ENCODE results near the gene SKAP2. TPM values are rescaled to one million over a fixed set of nuclear protein-coding genes. Genes with fewer than 3 reads are reported as not detected.

The SKAP2 gene
- total RNA-seq, 1 experiment from 2014 or later = 3.2 TPM

DNA sequence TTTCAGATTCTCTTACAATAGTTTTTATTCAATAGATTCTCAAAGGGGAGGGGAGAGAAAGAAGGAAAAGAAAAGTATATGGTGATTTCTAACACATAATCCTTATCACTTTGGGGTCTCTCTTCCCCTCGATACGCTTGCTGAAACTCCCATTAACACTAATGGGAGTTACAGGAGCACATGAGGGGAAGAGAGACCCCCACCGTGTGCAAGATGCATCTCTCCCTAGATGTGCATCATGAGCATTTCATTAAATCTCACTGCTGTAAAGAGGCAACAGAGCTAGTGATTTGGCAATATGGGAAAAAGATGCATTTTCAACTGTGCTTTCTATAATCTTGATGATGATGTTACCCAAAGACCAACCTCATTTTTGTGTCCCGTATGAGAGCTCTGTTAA, 177.4 kb downstream of the SKAP2 start:
- no peaks in the 10 kb centered on the region for H3K9me3 ChIP-seq (ENCODE audit: control insufficient read depth, low read depth, low read length)
- H3K4me1 Mint-ChIP-seq = peaks cover 12% of the 10 kb centered on the region in 2 experiments
- H3K27me3 Mint-ChIP-seq (ENCODE audit: low read depth) = peaks cover 8% of the 10 kb centered on the region
- H4K5ac ChIP-seq (ENCODE audit: insufficient read length, low read depth, low read length) = no peak overlapping the region
- no peaks in the 10 kb centered on the region for H4K20me1 ChIP-seq (ENCODE audit: control insufficient read depth, insufficient read depth, insufficient read length)
- H3K27me3 ChIP-seq (ENCODE audit: insufficient read depth, low read length) = no peaks in the 10 kb centered on the region
- no CpG with 5 or more reads among the region's 4 CpGs for WGBS (ENCODE audit: extremely low coverage, insufficient read length, low lambda C conversion rate)
- no peak overlapping the region for H3K4me3 Mint-ChIP-seq
- H3T11ph ChIP-seq (ENCODE audit: low read length) = no peak overlapping the region
- no peak for DNase-seq
- no peaks in the 10 kb centered on the region for H3K79me1 ChIP-seq (ENCODE audit: insufficient read depth, low read depth, low read length, poor library complexity, severe bottlenecking)
- no peak overlapping the region for H3K27ac Mint-ChIP-seq
- H3K4me1 ChIP-seq (ENCODE audit: insufficient read depth, low read length) = no peaks in the 10 kb centered on the region
- H3K18ac ChIP-seq (ENCODE audit: insufficient read length, low read depth, low read length) = no peak overlapping the region
- H3K14ac ChIP-seq (ENCODE audit: insufficient read depth, low read length) = no peak overlapping the region
- no peak overlapping the region for H3K23ac ChIP-seq (ENCODE audit: insufficient read length, low read depth, low read length)
- H3K4ac ChIP-seq (ENCODE audit: low read depth, low read length) = no peak overlapping the region
- TF ChIP-seq, protein P1, sequence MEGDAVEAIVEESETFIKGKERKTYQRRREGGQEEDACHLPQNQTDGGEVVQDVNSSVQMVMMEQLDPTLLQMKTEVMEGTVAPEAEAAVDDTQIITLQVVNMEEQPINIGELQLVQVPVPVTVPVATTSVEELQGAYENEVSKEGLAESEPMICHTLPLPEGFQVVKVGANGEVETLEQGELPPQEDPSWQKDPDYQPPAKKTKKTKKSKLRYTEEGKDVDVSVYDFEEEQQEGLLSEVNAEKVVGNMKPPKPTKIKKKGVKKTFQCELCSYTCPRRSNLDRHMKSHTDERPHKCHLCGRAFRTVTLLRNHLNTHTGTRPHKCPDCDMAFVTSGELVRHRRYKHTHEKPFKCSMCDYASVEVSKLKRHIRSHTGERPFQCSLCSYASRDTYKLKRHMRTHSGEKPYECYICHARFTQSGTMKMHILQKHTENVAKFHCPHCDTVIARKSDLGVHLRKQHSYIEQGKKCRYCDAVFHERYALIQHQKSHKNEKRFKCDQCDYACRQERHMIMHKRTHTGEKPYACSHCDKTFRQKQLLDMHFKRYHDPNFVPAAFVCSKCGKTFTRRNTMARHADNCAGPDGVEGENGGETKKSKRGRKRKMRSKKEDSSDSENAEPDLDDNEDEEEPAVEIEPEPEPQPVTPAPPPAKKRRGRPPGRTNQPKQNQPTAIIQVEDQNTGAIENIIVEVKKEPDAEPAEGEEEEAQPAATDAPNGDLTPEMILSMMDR (conservative IDR thresholded peaks at IDR 0.05) = no peak
- no peak overlapping the region for H2BK12ac ChIP-seq (ENCODE audit: insufficient read length, low read depth, low read length)
- no peak overlapping the region for H3K9ac ChIP-seq (ENCODE audit: extremely low read depth, insufficient read length, low read length)
- H3K56ac ChIP-seq (ENCODE audit: insufficient read length, low read depth, low read length) = no peak overlapping the region
- H4K91ac ChIP-seq (ENCODE audit: insufficient read length, low read depth, low read length) = no peak overlapping the region
- H2AFZ ChIP-seq (ENCODE audit: low read length) = no peak overlapping the region
- H2BK20ac ChIP-seq (ENCODE audit: low read depth, low read length, poor library complexity, severe bottlenecking) = no peak overlapping the region
- H3K9me3 Mint-ChIP-seq = no peaks in the 10 kb centered on the region
- no peaks in the 10 kb centered on the region for H3K36me3 Mint-ChIP-seq (ENCODE audit: insufficient read depth in 1 of 3, low read depth in 3 of 3)
- H3K23me2 ChIP-seq (ENCODE audit: insufficient read length, low read depth, low read length, poor library complexity, severe bottlenecking) = no peaks in the 10 kb centered on the region
- H3K4me2 ChIP-seq (ENCODE audit: insufficient read depth, insufficient read length, low read length) = no peak overlapping the region
- no peaks in the 10 kb centered on the region for H3K79me2 ChIP-seq (ENCODE audit: insufficient read depth, low read length)
- no peak overlapping the region for H2BK15ac ChIP-seq (ENCODE audit: low read depth, low read length)
- no peak overlapping the region for H2AK5ac ChIP-seq (ENCODE audit: insufficient read length, low read length)
- no peak overlapping the region for H4K8ac ChIP-seq (replicated peaks; ENCODE audit: insufficient read length, low read depth, low read length)
- H2BK5ac ChIP-seq (ENCODE audit: insufficient read length, low read length) = no peak overlapping the region
- H3K27ac ChIP-seq (ENCODE audit: insufficient read length, low read depth, low read length) = no peak overlapping the region
- no peak overlapping the region for H2BK120ac ChIP-seq (ENCODE audit: low read depth, low read length, poor library complexity, severe bottlenecking)

Data from H9 (cell line).